ENCODE data around the gene PAF1.
A peak's percentile ranks its signal among the peaks of the same experiment; 100 is the strongest.

The PAF1 gene

DNA sequence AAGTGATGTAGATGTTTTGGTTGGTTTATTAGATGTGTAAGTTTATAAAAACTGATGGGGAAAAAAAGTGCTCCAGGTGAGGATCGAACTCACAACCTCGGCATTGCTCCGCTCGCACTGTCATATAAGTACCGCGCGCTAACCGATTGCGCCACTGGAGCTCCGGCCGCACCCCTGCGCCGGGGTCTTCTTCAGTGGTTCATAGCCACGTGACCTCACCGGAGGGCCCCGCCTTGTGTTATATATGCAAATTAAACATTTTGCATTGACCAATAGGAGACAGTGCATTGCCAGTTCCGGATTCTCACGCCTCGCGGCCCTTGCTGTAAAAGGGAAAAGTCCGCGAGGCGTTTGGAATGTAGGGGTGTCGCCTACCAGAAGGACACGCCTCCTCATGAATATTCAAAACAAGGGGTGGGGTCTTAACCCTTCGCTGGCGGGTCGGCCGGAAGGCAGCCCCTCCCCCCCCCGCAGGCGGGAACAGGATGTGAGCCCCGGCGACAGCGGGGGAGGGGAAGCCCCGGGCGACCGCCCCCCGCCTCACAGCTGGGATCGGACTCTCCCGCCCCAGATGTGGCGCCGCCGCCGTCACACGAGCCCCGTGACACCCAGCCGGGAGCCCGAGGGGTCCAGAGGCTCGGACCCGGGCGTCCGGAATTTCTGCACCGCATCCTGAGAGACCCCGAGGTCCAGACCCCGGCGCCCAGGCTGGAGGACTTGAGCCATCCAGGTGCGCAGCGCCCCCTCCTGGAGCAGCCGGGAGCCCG lies 21.4 kb upstream of the PAF1 start, which contains the start of gene PLEKHG2:
PLEKHG2 (plus strand) TSS at position 570 of the 767 bp plus-strand sequence. CDS start 1,418 bp downstream, outside the sequence.
- TF ChIP-seq POLR2AphosphoS5 (IDR thresholded peaks at IDR 0.05; ENCODE audit: low read depth) (peak; percentile 77), GABPA (IDR thresholded peaks at IDR 0.05; ENCODE audit: low read depth) (0 out of 2 replicates have a peak, but pooled peaks have one; percentile 18), SPI1 (IDR thresholded peaks at IDR 0.05; ENCODE audit: borderline replicate concordance, low read depth) (peak; percentile 70; the same call in 1 of the 2 replicates)
- TF ChIP-seq, protein P1, sequence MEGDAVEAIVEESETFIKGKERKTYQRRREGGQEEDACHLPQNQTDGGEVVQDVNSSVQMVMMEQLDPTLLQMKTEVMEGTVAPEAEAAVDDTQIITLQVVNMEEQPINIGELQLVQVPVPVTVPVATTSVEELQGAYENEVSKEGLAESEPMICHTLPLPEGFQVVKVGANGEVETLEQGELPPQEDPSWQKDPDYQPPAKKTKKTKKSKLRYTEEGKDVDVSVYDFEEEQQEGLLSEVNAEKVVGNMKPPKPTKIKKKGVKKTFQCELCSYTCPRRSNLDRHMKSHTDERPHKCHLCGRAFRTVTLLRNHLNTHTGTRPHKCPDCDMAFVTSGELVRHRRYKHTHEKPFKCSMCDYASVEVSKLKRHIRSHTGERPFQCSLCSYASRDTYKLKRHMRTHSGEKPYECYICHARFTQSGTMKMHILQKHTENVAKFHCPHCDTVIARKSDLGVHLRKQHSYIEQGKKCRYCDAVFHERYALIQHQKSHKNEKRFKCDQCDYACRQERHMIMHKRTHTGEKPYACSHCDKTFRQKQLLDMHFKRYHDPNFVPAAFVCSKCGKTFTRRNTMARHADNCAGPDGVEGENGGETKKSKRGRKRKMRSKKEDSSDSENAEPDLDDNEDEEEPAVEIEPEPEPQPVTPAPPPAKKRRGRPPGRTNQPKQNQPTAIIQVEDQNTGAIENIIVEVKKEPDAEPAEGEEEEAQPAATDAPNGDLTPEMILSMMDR (IDR thresholded peaks at IDR 0.05; ENCODE audit: insufficient read depth, low read length), result no peak
- TF ChIP-seq, protein P2, sequence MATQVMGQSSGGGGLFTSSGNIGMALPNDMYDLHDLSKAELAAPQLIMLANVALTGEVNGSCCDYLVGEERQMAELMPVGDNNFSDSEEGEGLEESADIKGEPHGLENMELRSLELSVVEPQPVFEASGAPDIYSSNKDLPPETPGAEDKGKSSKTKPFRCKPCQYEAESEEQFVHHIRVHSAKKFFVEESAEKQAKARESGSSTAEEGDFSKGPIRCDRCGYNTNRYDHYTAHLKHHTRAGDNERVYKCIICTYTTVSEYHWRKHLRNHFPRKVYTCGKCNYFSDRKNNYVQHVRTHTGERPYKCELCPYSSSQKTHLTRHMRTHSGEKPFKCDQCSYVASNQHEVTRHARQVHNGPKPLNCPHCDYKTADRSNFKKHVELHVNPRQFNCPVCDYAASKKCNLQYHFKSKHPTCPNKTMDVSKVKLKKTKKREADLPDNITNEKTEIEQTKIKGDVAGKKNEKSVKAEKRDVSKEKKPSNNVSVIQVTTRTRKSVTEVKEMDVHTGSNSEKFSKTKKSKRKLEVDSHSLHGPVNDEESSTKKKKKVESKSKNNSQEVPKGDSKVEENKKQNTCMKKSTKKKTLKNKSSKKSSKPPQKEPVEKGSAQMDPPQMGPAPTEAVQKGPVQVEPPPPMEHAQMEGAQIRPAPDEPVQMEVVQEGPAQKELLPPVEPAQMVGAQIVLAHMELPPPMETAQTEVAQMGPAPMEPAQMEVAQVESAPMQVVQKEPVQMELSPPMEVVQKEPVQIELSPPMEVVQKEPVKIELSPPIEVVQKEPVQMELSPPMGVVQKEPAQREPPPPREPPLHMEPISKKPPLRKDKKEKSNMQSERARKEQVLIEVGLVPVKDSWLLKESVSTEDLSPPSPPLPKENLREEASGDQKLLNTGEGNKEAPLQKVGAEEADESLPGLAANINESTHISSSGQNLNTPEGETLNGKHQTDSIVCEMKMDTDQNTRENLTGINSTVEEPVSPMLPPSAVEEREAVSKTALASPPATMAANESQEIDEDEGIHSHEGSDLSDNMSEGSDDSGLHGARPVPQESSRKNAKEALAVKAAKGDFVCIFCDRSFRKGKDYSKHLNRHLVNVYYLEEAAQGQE (IDR thresholded peaks at IDR 0.05; ENCODE audit: insufficient replicate concordance, low read depth), result no peak
- H3K27me3 ChIP-seq (ENCODE audit: insufficient read depth, poor library complexity, severe bottlenecking), result peaks cover 28% of the 10 kb centered on the region
- peak within 1 kb of the TSS; percentile 73 for H3K4me3 ChIP-seq (replicated peaks; ENCODE audit: insufficient read depth, low read length)
- peak; percentile 98 for DNase-seq (ENCODE audit: low read depth in 1 of 2, low spot score in 1 of 2)
- H3K27ac ChIP-seq (replicated peaks), result peak within 1 kb of the TSS; percentile 95

DNA sequence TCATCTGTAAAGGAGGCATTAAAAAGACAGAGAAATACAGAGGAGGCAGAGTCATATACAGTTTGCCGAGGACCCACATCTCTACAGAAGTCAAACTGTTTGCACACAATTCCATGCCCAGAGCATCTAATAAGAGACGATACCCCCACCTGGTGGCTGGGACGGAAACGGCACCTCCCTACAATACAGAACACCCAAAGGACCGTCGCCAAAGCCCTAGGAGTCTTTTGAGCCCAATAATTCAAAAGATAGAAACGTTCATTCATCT lies 20.9 kb upstream of the PAF1 start:
- Histone ChIP-seq H3K27ac (replicated peaks) (peak overlapping the region; percentile 95), H3K4me3 (replicated peaks; ENCODE audit: insufficient read depth, low read length) (peak overlapping the region; percentile 73), H3K27me3 (ENCODE audit: insufficient read depth, poor library complexity, severe bottlenecking) (peaks cover 23% of the 10 kb centered on the region)
- DNase-seq (ENCODE audit: low read depth in 1 of 2, low spot score in 1 of 2), result peak; percentile 75 to 93
- TF ChIP-seq, protein P1 (IDR thresholded peaks at IDR 0.05; ENCODE audit: insufficient read depth, low read length), result peak; percentile 90
- TF ChIP-seq GABPA (IDR thresholded peaks at IDR 0.05; ENCODE audit: low read depth) (0 out of 2 replicates have a peak, but pooled peaks have one; percentile 8), POLR2AphosphoS5 (IDR thresholded peaks at IDR 0.05; ENCODE audit: low read depth) (no peak)

DNA sequence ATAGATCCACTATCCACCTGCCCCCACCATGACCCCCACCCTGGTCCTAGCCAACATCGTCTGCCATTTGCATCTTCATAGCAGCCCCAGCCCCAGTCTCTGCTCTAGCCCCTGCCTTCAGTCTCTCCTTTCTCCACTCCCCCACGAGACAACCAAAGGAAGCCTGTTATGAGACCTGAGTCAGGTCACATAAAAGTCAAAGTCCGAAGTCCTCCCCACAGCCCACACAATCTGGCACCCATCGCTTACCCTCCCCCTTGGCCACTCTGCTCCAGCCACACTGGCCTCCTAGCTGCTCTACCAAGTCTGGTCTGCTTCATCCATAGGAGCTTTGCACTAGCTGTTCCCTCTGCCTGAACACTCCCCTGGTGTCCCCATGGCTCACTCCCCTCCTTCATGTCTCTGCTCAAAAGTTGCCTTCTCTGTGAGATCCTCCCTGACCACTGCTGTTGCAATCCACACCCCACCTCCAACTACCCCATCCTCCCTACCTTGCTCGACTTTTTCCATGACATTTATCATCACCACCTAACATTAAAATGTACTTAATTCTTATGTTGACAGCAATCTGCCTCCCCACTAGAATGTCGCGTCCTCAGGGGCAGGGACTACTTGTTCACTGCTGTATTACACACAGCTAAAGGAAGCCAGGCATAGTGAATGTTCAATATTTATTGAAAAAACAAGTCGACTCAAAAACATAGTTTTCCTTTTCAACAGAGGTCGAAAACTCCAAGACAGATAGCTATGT lies 20.4 kb upstream of the PAF1 start:
- peak overlapping the region; percentile 95 for H3K27ac ChIP-seq (replicated peaks)
- DNase-seq (ENCODE audit: low read depth in 1 of 2, low spot score in 1 of 2), result peak in 1 of 2 experiments; percentile 50
- H3K4me3 ChIP-seq (replicated peaks; ENCODE audit: insufficient read depth, low read length), result no peak overlapping the region; the same call in 1 of the 2 replicates
- no peak for TF ChIP-seq POLR2AphosphoS5 (IDR thresholded peaks at IDR 0.05; ENCODE audit: low read depth)
- TF ChIP-seq SPI1 (IDR thresholded peaks at IDR 0.05; ENCODE audit: borderline replicate concordance, low read depth), result no peak
- TF ChIP-seq, protein P2 (IDR thresholded peaks at IDR 0.05; ENCODE audit: insufficient replicate concordance, low read depth), result no peak
- TF ChIP-seq, protein P1 (IDR thresholded peaks at IDR 0.05; ENCODE audit: insufficient read depth, low read length), result no peak
- no peak for TF ChIP-seq GABPA (IDR thresholded peaks at IDR 0.05; ENCODE audit: low read depth)
- H3K27me3 ChIP-seq (ENCODE audit: insufficient read depth, poor library complexity, severe bottlenecking), result peaks cover 20% of the 10 kb centered on the region

Measured in HL-60 (cell line).